HG03575 (cell line): ENCODE data around the gene PATJ.
"Not testable (repeated sequence)": the region's sequence is repeated elsewhere in the genome, so short reads cannot be mapped to it uniquely, and the experiment has no call there.

Experiments
- ATAC-seq: cut with Tn5 transposase; IDR thresholded peaks from one replicate; pipeline ENCODE4 v1.9.1; 2021; ENCODE audit not compliant: unreplicated experiment, insufficient number of reproducible peaks, low FRiP score; ENCODE audit errors: extremely low read depth

PATJ gene

GRCh38 chr1:61872206-61872605 is 129.9 kb downstream of the PATJ start:
- no peak for ATAC-seq

GRCh38 chr1:61873581-61873980 is 131.3 kb downstream of the PATJ start:
- ATAC-seq: no peak

GRCh38 chr1:61873994-61874393 is 131.7 kb downstream of the PATJ start:
- no peak for ATAC-seq

- no peak for ATAC-seq
Measured at GRCh38 chr1:61875198-61875597, 132.9 kb downstream of the PATJ start.

GRCh38 chr1:61879887-61880474 is 137.7 kb downstream of the PATJ start:
- ATAC-seq: not testable (repeated sequence)

- no peak for ATAC-seq
Measured at GRCh38 chr1:61887076-61887867, 145.0 kb downstream of the PATJ start.

- no peak for ATAC-seq
Measured at GRCh38 chr1:61887931-61888564, 145.8 kb downstream of the PATJ start.

GRCh38 chr1:61888808-61889207 is 146.5 kb downstream of the PATJ start:
- ATAC-seq: no peak

GRCh38 chr1:61890435-61890834 is 148.2 kb downstream of the PATJ start:
- ATAC-seq: not testable (repeated sequence)

GRCh38 chr1:61892977-61893376 is 150.7 kb downstream of the PATJ start:
- ATAC-seq: no peak

GRCh38 chr1:61894296-61894695 is 152.0 kb downstream of the PATJ start:
- ATAC-seq: not testable (repeated sequence)

GRCh38 chr1:61895175-61895574 is 152.9 kb downstream of the PATJ start:
- no peak for ATAC-seq

- ATAC-seq: no peak
Measured at GRCh38 chr1:61898658-61899057, 156.4 kb downstream of the PATJ start.

- no peak for ATAC-seq
Measured at GRCh38 chr1:61904354-61904753, 162.1 kb downstream of the PATJ start.

GRCh38 chr1:61907102-61907501 is 164.8 kb downstream of the PATJ start:
- no peak for ATAC-seq

- no peak for ATAC-seq
Measured at GRCh38 chr1:61910035-61910434, 167.8 kb downstream of the PATJ start.

- ATAC-seq: no peak
Measured at GRCh38 chr1:61914823-61915482, 172.7 kb downstream of the PATJ start.

- ATAC-seq: no peak
Measured at GRCh38 chr1:61921435-61921834, 179.2 kb downstream of the PATJ start.

GRCh38 chr1:61922950-61923480 is 180.7 kb downstream of the PATJ start:
- ATAC-seq: no peak
